HEK293T (cell line): ENCODE measurements around the gene MMS22L.

ENCODE experiments used
- ARNT ChIP-seq: fragments of 450-650 bp; IDR thresholded peaks from 2 replicates; pipeline ENCODE4 v1.6.1; 2017; ENCODE audit warnings: mild to moderate bottlenecking
- BHLHE40 ChIP-seq: fragments of 450-650 bp; IDR thresholded peaks from 2 replicates; pipeline ENCODE4 v1.6.1; 2016; ENCODE audit warnings: mild to moderate bottlenecking, moderate library complexity, borderline replicate concordance
- FOXA1 ChIP-seq: fragments of 450-650 bp; IDR thresholded peaks from 2 replicates; pipeline ENCODE4 v1.6.1; 2016; ENCODE audit warnings: mild to moderate bottlenecking
- FOXM1 ChIP-seq: fragments of 450-650 bp; IDR thresholded peaks from 2 replicates; pipeline ENCODE4 v1.6.1; 2017; ENCODE audit warnings: mild to moderate bottlenecking, borderline replicate concordance
- SUZ12 ChIP-seq: fragments of 450-650 bp; IDR thresholded peaks from 2 replicates; pipeline ENCODE4 v1.6.1; 2016; ENCODE audit warnings: mild to moderate bottlenecking

DNA sequence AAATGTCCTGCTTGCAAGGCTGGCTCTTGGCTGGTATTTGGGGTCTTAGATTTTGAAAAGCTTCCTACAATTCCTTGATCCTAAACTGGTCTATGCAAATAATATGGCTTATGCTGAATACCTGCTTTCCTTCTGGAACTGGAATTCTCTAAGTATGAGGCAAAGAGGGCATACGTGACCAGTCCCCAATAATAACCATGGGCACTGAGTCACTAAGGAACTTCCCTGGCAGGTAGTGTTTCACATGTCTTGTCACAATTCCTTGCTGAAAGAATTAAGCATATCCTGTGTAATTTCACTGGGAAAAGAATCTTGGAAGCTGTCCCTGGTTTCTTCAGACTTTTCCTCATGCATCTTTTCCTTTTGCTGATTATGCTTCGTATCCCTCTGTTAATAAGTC, 106.5 kb downstream of the MMS22L start:
- no peak for TF ChIP-seq FOXM1
- TF ChIP-seq ARNT, result no peak
- TF ChIP-seq FOXA1, result no peak
- TF ChIP-seq SUZ12, result no peak
- no peak for TF ChIP-seq BHLHE40
